WI38 (cell line): ENCODE data around the gene MTCL3.
A peak's percentile ranks its signal among the peaks of the same experiment; 100 is the strongest.

ENCODE experiments used
- H3K4me3 ChIP-seq: 2 replicates; pipeline ENCODE4 v1.5.1; 2011; ENCODE audit warnings: low read depth, mild to moderate bottlenecking, control low read depth, low read length
- CTCF ChIP-seq: IDR thresholded peaks from 2 replicates; pipeline ENCODE4 v1.5.1; 2012; ENCODE audit warnings: low read depth, mild to moderate bottlenecking, control low read depth, low read length

Gene MTCL3

GRCh38 chr6:127515234-127515793, 3.8 kb downstream of the MTCL3 start:
- H3K4me3 ChIP-seq, result peak overlapping the region; percentile 71
- no peak for TF ChIP-seq CTCF

- no peak for TF ChIP-seq CTCF
- peak overlapping the region; percentile 71 for H3K4me3 ChIP-seq
Measured at GRCh38 chr6:127514773-127515227, 4.3 kb downstream of the MTCL3 start.

- H3K4me3 ChIP-seq, result peak overlapping the region; percentile 71
- TF ChIP-seq CTCF, result no peak
Measured at GRCh38 chr6:127514179-127514772, 4.9 kb downstream of the MTCL3 start.

GRCh38 chr6:127513425-127513824, 5.7 kb downstream of the MTCL3 start:
- H3K4me3 ChIP-seq, result no peak overlapping the region
- TF ChIP-seq CTCF, result no peak

GRCh38 chr6:127510876-127511275, 8.3 kb downstream of the MTCL3 start:
- H3K4me3 ChIP-seq, result no peak overlapping the region
- TF ChIP-seq CTCF, result no peak

- H3K4me3 ChIP-seq, result no peak overlapping the region
- no peak for TF ChIP-seq CTCF
Measured at GRCh38 chr6:127506894-127507293, 12.2 kb downstream of the MTCL3 start.

GRCh38 chr6:127503022-127503421, 16.1 kb downstream of the MTCL3 start:
- TF ChIP-seq CTCF, result no peak

More at GRCh38 chr6:127503022-127503421, 16.1 kb downstream of the MTCL3 start:
- H3K4me3 ChIP-seq, result no peak overlapping the region
